ENCODE results near the gene PPM1H.

GRCh38 chr12:62603061-62603810, 331.7 kb downstream of the PPM1H start:
- peak; percentile 56 for TF ChIP-seq CTCF (IDR thresholded peaks at IDR 0.05; ENCODE audit: borderline replicate concordance, extremely low read depth, low read length, poor library complexity, severe bottlenecking)
- TF ChIP-seq EZH2 (IDR thresholded peaks at IDR 0.05; ENCODE audit: borderline replicate concordance, low read depth, low read length, severe bottlenecking) = no peak
